ENCODE results near the gene FAAH2.
"Not testable (repeated sequence)": the region's sequence is repeated elsewhere in the genome, so short reads cannot be mapped to it uniquely, and the experiment has no call there.

Gene FAAH2

GRCh38 chrX:57329008-57329407 lies 42.5 kb downstream of the FAAH2 start:
- H3K27me3 ChIP-seq (replicated peaks in 2 of 5; ENCODE audit: control insufficient read depth in 4 of 5, insufficient read depth in 5 of 5, low read length in 4 of 5), result no peaks in the 10 kb centered on the region
- CTCF ChIA-PET, result no interaction called here
- POLR2A ChIA-PET, result no interaction called here
- H3K4me1 ChIP-seq (ENCODE audit: control extremely low read depth in 1 of 4, control insufficient read depth in 4 of 4, insufficient read depth in 4 of 4, low read length in 3 of 4), result no peaks in the 10 kb centered on the region
- no peak overlapping the region for H3K27ac ChIP-seq (ENCODE audit: insufficient read depth in 1 of 2, low read depth in 1 of 2, low read length in 2 of 2, poor library complexity in 1 of 2, severe bottlenecking in 2 of 2)
- no peak overlapping the region for H3K4me3 ChIP-seq (ENCODE audit: control insufficient read depth in 1 of 7, extremely low read depth in 1 of 7, insufficient read depth in 4 of 7, low read depth in 2 of 7, low read length in 6 of 7)
- peaks cover 0 to 10% (median 0%) of the 10 kb centered on the region in 5 experiments for H3K9me3 ChIP-seq (ENCODE audit: control extremely low read depth in 1 of 5, control insufficient read depth in 4 of 5, insufficient read depth in 2 of 5, low read depth in 1 of 5, low read length in 4 of 5)
- H3K36me3 ChIP-seq (ENCODE audit: control insufficient read depth in 4 of 4, insufficient read depth in 4 of 4, low read length in 3 of 4), result no peaks in the 10 kb centered on the region
- no peak for DNase-seq

DNA sequence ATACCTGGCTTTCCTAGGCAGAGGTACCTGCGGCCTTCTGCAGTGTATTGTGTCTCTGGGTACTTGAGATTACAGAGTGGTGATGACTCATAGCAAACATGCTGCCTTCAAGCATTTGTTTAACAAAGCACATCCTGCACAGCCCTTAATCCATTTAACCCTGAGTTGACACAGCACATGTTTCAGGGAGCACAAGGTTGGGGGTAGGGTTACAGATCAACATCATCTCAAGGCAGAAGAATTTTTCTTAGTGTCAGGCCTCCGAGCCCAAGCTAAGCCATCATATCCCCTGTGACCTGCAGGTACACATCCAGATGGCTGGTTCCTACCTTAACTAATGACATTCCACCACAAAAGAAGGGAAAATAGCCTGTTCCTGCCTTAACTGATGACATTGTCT lies 49.3 kb downstream of the FAAH2 start:
- DNase-seq; H3K4me1 ChIP-seq (ENCODE audit: control extremely low read depth in 1 of 4, control insufficient read depth in 4 of 4, insufficient read depth in 4 of 4, low read length in 3 of 4); H3K27me3 ChIP-seq (replicated peaks in 2 of 5; ENCODE audit: control insufficient read depth in 4 of 5, insufficient read depth in 5 of 5, low read length in 4 of 5); POLR2A ChIA-PET; H3K4me3 ChIP-seq (ENCODE audit: control insufficient read depth in 1 of 7, extremely low read depth in 1 of 7, insufficient read depth in 4 of 7, low read depth in 2 of 7, low read length in 6 of 7); H3K27ac ChIP-seq (ENCODE audit: insufficient read depth in 1 of 2, low read depth in 1 of 2, low read length in 2 of 2, poor library complexity in 1 of 2, severe bottlenecking in 2 of 2); H3K36me3 ChIP-seq (ENCODE audit: control insufficient read depth in 4 of 4, insufficient read depth in 4 of 4, low read length in 3 of 4); CTCF ChIA-PET; H3K9me3 ChIP-seq (ENCODE audit: control extremely low read depth in 1 of 5, control insufficient read depth in 4 of 5, insufficient read depth in 2 of 5, low read depth in 1 of 5, low read length in 4 of 5): not testable (repeated sequence)
- no CpG with 5 or more reads among the region's 2 CpGs for WGBS (ENCODE audit: insufficient coverage)

DNA sequence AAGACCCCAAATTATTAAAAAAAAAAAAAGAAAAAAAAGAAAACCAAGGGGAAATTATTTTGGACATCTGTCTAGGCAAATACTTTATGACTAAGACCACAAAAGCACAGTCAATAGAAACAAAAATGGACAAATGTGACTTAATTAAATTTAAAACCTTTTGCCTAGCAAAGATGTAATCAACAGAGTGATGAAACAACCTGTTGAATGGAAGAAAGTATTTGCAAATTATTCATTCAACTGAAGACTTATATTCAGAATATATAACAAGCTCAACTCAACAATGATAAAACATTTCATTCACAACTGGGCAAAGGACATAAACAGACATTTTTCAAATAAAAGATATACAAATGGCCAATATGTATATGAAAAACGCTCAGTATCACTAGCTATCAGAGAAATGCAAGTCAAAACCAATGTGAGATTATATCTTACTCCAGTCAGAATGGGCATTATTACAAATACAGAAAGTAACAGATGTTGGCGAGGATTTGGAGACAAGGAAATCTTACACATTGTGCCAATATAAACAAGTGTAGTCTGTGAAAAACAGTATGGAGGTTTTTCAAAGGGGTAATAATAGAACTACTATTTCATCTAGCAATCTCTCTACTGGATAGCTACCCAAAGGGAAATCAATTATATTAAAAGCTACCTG lies 67.1 kb downstream of the FAAH2 start:
- POLR2A ChIA-PET, result no interaction called here
- Histone ChIP-seq H3K27me3 (replicated peaks in 2 of 5; ENCODE audit: control insufficient read depth in 4 of 5, insufficient read depth in 5 of 5, low read length in 4 of 5) (no peaks in the 10 kb centered on the region), H3K4me3 (ENCODE audit: control insufficient read depth in 1 of 7, extremely low read depth in 1 of 7, insufficient read depth in 4 of 7, low read depth in 2 of 7, low read length in 6 of 7) (no peak overlapping the region), H3K36me3 (ENCODE audit: control insufficient read depth in 4 of 4, insufficient read depth in 4 of 4, low read length in 3 of 4) (no peaks in the 10 kb centered on the region), H3K4me1 (ENCODE audit: control extremely low read depth in 1 of 4, control insufficient read depth in 4 of 4, insufficient read depth in 4 of 4, low read length in 3 of 4) (no peaks in the 10 kb centered on the region), H3K27ac (ENCODE audit: insufficient read depth in 1 of 2, low read depth in 1 of 2, low read length in 2 of 2, poor library complexity in 1 of 2, severe bottlenecking in 2 of 2) (no peak overlapping the region), H3K9me3 (ENCODE audit: control extremely low read depth in 1 of 5, control insufficient read depth in 4 of 5, insufficient read depth in 2 of 5, low read depth in 1 of 5, low read length in 4 of 5) (no peaks in the 10 kb centered on the region)
- DNase-seq, result no peak
- no CpG with 5 or more reads among the region's 2 CpGs for WGBS (ENCODE audit: insufficient coverage)
- CTCF ChIA-PET, result no interaction called here

GRCh38 chrX:57364145-57364544 lies 77.6 kb downstream of the FAAH2 start:
- Histone ChIP-seq H3K27ac (ENCODE audit: insufficient read depth in 1 of 2, low read depth in 1 of 2, low read length in 2 of 2, poor library complexity in 1 of 2, severe bottlenecking in 2 of 2) (no peak overlapping the region), H3K4me3 (ENCODE audit: control insufficient read depth in 1 of 7, extremely low read depth in 1 of 7, insufficient read depth in 4 of 7, low read depth in 2 of 7, low read length in 6 of 7) (no peak overlapping the region), H3K9me3 (ENCODE audit: control extremely low read depth in 1 of 5, control insufficient read depth in 4 of 5, insufficient read depth in 2 of 5, low read depth in 1 of 5, low read length in 4 of 5) (no peaks in the 10 kb centered on the region), H3K4me1 (ENCODE audit: control extremely low read depth in 1 of 4, control insufficient read depth in 4 of 4, insufficient read depth in 4 of 4, low read length in 3 of 4) (no peaks in the 10 kb centered on the region), H3K36me3 (ENCODE audit: control insufficient read depth in 4 of 4, insufficient read depth in 4 of 4, low read length in 3 of 4) (no peaks in the 10 kb centered on the region), H3K27me3 (replicated peaks in 2 of 5; ENCODE audit: control insufficient read depth in 4 of 5, insufficient read depth in 5 of 5, low read length in 4 of 5) (no peaks in the 10 kb centered on the region)
- ChIA-PET CTCF (no interaction called here), POLR2A (no interaction called here)
- no peak for DNase-seq
- 60% methylated on average over 1 of the region's 1 CpG for WGBS (ENCODE audit: insufficient coverage)

DNA sequence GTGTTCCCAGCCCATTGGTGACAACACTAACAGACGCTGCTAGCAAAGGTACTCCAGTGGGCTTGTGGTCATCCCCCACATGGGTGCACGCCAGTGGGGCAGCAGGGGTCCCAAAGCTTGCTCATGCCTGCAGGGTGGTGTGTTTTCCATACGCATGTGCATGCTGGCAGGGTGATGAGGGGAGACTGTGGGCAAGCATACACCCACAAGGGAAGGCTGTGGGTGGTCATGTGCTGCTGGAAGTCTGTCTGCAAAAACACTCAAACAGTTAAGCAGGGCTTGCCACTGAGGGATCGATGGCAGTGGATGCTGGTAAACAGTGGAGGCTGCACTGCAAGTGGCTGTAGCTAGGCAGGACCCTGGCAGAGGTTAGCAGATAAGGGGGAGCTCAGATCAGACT lies 79.9 kb downstream of the FAAH2 start:
- Histone ChIP-seq H3K4me1 (ENCODE audit: control extremely low read depth in 1 of 4, control insufficient read depth in 4 of 4, insufficient read depth in 4 of 4, low read length in 3 of 4) (no peaks in the 10 kb centered on the region), H3K4me3 (ENCODE audit: control insufficient read depth in 1 of 7, extremely low read depth in 1 of 7, insufficient read depth in 4 of 7, low read depth in 2 of 7, low read length in 6 of 7) (no peak overlapping the region), H3K36me3 (ENCODE audit: control insufficient read depth in 4 of 4, insufficient read depth in 4 of 4, low read length in 3 of 4) (no peaks in the 10 kb centered on the region), H3K27me3 (replicated peaks in 2 of 5; ENCODE audit: control insufficient read depth in 4 of 5, insufficient read depth in 5 of 5, low read length in 4 of 5) (no peaks in the 10 kb centered on the region), H3K9me3 (ENCODE audit: control extremely low read depth in 1 of 5, control insufficient read depth in 4 of 5, insufficient read depth in 2 of 5, low read depth in 1 of 5, low read length in 4 of 5) (no peaks in the 10 kb centered on the region), H3K27ac (ENCODE audit: insufficient read depth in 1 of 2, low read depth in 1 of 2, low read length in 2 of 2, poor library complexity in 1 of 2, severe bottlenecking in 2 of 2) (no peak overlapping the region)
- ChIA-PET POLR2A (no interaction called here), CTCF (no interaction called here)
- 68% methylated on average over 4 of the region's 4 CpGs for WGBS (ENCODE audit: insufficient coverage)
- no peak for DNase-seq

- no peak for DNase-seq
- Histone ChIP-seq H3K9me3 (ENCODE audit: control extremely low read depth in 1 of 5, control insufficient read depth in 4 of 5, insufficient read depth in 2 of 5, low read depth in 1 of 5, low read length in 4 of 5) (no peaks in the 10 kb centered on the region), H3K4me3 (ENCODE audit: control insufficient read depth in 1 of 7, extremely low read depth in 1 of 7, insufficient read depth in 4 of 7, low read depth in 2 of 7, low read length in 6 of 7) (no peak overlapping the region), H3K36me3 (ENCODE audit: control insufficient read depth in 4 of 4, insufficient read depth in 4 of 4, low read length in 3 of 4) (no peaks in the 10 kb centered on the region), H3K27ac (ENCODE audit: insufficient read depth in 1 of 2, low read depth in 1 of 2, low read length in 2 of 2, poor library complexity in 1 of 2, severe bottlenecking in 2 of 2) (no peak overlapping the region), H3K27me3 (replicated peaks in 2 of 5; ENCODE audit: control insufficient read depth in 4 of 5, insufficient read depth in 5 of 5, low read length in 4 of 5) (no peaks in the 10 kb centered on the region), H3K4me1 (ENCODE audit: control extremely low read depth in 1 of 4, control insufficient read depth in 4 of 4, insufficient read depth in 4 of 4, low read length in 3 of 4) (no peaks in the 10 kb centered on the region)
- ChIA-PET POLR2A (no interaction called here), CTCF (no interaction called here)
- 71% methylated on average over 1 of the region's 1 CpG for WGBS (ENCODE audit: insufficient coverage)
These were observed 81.1 kb downstream of the FAAH2 start for GRCh38 chrX:57367649-57368048.

DNA sequence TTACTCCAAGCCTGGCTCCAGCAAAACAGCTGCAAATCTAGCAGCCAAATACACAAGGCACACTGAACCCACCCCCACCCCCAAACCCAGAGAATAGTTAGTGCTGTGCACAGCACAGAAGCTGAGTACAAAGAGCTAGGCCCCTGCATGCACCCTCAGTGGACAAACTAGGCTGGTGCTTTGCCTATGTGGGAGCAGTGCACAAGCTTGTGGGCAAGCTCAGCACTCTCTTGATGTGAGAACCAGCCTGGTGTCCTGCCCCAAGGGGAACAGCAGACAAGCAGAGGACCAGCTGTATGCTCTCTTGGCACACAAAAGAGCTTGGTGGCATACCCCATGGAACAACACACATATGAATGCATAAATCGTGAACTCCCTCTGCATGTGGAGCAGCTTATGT lies 81.7 kb downstream of the FAAH2 start:
- Histone ChIP-seq H3K27me3 (replicated peaks in 2 of 5; ENCODE audit: control insufficient read depth in 4 of 5, insufficient read depth in 5 of 5, low read length in 4 of 5) (no peaks in the 10 kb centered on the region), H3K4me3 (ENCODE audit: control insufficient read depth in 1 of 7, extremely low read depth in 1 of 7, insufficient read depth in 4 of 7, low read depth in 2 of 7, low read length in 6 of 7) (no peak overlapping the region), H3K9me3 (ENCODE audit: control extremely low read depth in 1 of 5, control insufficient read depth in 4 of 5, insufficient read depth in 2 of 5, low read depth in 1 of 5, low read length in 4 of 5) (no peaks in the 10 kb centered on the region), H3K27ac (ENCODE audit: insufficient read depth in 1 of 2, low read depth in 1 of 2, low read length in 2 of 2, poor library complexity in 1 of 2, severe bottlenecking in 2 of 2) (no peak overlapping the region), H3K4me1 (ENCODE audit: control extremely low read depth in 1 of 4, control insufficient read depth in 4 of 4, insufficient read depth in 4 of 4, low read length in 3 of 4) (no peaks in the 10 kb centered on the region), H3K36me3 (ENCODE audit: control insufficient read depth in 4 of 4, insufficient read depth in 4 of 4, low read length in 3 of 4) (no peaks in the 10 kb centered on the region)
- WGBS (ENCODE audit: insufficient coverage), result no CpG with 5 or more reads among the region's 1 CpG
- CTCF ChIA-PET, result no interaction called here
- no peak for DNase-seq
- POLR2A ChIA-PET, result no interaction called here

Data from common myeloid progenitor, CD34-positive (primary cell).